ENCODE measurements around the gene TSKS.

TSKS gene

GRCh38 chr19:49716154-49716553, 47.0 kb downstream of the TSKS start:
- no peak for DNase-seq (ENCODE audit: low read depth in 2 of 3, low spot score in 1 of 3)

- DNase-seq (ENCODE audit: low read depth in 2 of 3, low spot score in 1 of 3), result no peak
Observed at GRCh38 chr19:49713236-49713845, 49.8 kb downstream of the TSKS start.

GRCh38 chr19:49712397-49712859, 50.7 kb downstream of the TSKS start:
- DNase-seq (ENCODE audit: low read depth in 2 of 3, low spot score in 1 of 3), result no peak

GRCh38 chr19:49710372-49710951, 52.6 kb downstream of the TSKS start:
- no peak for DNase-seq (ENCODE audit: low read depth in 2 of 3, low spot score in 1 of 3)

- no peak for DNase-seq (ENCODE audit: low read depth in 2 of 3, low spot score in 1 of 3)
Observed at GRCh38 chr19:49705919-49706318, 57.2 kb downstream of the TSKS start.

- no peak for DNase-seq (ENCODE audit: low read depth in 2 of 3, low spot score in 1 of 3)
Observed at GRCh38 chr19:49704888-49705642, 58.0 kb downstream of the TSKS start.

- no peak for DNase-seq (ENCODE audit: low read depth in 2 of 3, low spot score in 1 of 3)
Observed at GRCh38 chr19:49701271-49701786, 61.8 kb downstream of the TSKS start.

- no peak for DNase-seq (ENCODE audit: low read depth in 2 of 3, low spot score in 1 of 3)
Observed at GRCh38 chr19:49700563-49700962, 62.5 kb downstream of the TSKS start.

- DNase-seq (ENCODE audit: low read depth in 2 of 3, low spot score in 1 of 3), result no peak
Observed at GRCh38 chr19:49699364-49699763, 63.7 kb downstream of the TSKS start.

- DNase-seq (ENCODE audit: low read depth in 2 of 3, low spot score in 1 of 3), result no peak
Observed at GRCh38 chr19:49696865-49697264, 66.2 kb downstream of the TSKS start.

- no peak for DNase-seq (ENCODE audit: low read depth in 2 of 3, low spot score in 1 of 3)
Observed at GRCh38 chr19:49696115-49696514, 67.0 kb downstream of the TSKS start.

- no peak for DNase-seq (ENCODE audit: low read depth in 2 of 3, low spot score in 1 of 3)
Observed at GRCh38 chr19:49692147-49692506, 71.0 kb downstream of the TSKS start.

- peak in 1 of 3 donors; percentile 47 for DNase-seq (ENCODE audit: low read depth in 2 of 3, low spot score in 1 of 3)
Observed at GRCh38 chr19:49691243-49692146, 71.6 kb downstream of the TSKS start.

- peak in 2 of 3 donors; percentile 51 to 62 for DNase-seq (ENCODE audit: low read depth in 2 of 3, low spot score in 1 of 3)
Observed at GRCh38 chr19:49690656-49691242, 72.4 kb downstream of the TSKS start, which contains the start of gene CPT1C. CPT1C (plus strand) TSS chr19:49691116; CDS start chr19:49692253, 1,137 bp downstream.

GRCh38 chr19:49690079-49690655, 72.9 kb downstream of the TSKS start:
- DNase-seq (ENCODE audit: low read depth in 2 of 3, low spot score in 1 of 3), result no peak

All from stimulated activated CD4-positive, alpha-beta T cell treated with anti-CD3 and anti-CD28 coated beads, Interleukin-12 subunit alpha, Interleukin-12 subunit beta, amount 100 ng/mL, for 48 hours (primary cell).